ENCODE results near the gene CPEB3.
"Not testable (repeated sequence)": the region's sequence is repeated elsewhere in the genome, so short reads cannot be mapped to it uniquely, and the experiment has no call there.

The CPEB3 gene

DNA sequence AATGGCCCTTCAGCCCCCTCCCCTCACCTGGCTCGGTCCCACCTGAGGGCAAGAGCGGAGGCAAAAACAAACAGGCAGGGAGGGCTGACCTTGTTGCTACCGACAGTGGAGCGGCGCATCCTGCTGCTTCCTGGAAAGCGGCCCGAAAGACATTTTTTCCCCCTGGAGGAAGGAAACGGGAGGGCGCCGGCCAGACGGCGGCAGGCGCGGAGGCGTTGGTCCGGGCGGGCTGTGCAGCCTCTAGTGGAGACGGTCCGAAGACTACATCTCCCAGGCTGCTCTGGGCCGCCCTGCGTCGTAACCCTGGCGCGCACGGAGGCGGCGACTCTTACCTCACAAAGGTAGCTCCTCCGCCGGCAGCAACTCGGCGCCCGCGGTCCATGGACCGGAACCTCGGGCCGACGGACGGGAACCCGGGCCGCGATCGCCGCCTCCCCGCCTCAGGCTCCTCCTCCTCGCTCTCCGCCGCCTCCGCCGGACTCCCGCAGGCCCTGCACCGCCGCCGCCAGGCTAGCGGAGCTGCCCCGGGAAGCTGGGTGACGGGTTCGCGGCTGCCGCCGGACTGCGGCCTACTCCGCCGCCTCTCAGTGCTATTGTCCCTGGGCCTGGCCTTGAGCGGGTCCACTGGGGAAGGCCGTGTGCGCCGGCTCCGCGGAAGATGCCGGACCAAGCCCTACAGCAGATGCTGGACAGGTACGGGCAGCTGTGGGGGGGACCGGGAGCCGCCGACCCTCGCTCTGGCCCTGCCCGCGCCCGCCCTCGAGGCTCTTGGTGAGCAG, at the start of gene CPEB3, which contains the start of gene MARCHF5:
CPEB3 (minus strand) TSS at position 242 of the 779 bp plus-strand sequence. CDS start 50,728 bp downstream, outside the sequence.
MARCHF5 (plus strand) TSS at position 331 of the 779 bp plus-strand sequence; CDS start at position 659, 328 bp downstream.
- DNase-seq (ENCODE audit: low read depth in 2 of 2), result peak; percentile 76 to 81

DNA sequence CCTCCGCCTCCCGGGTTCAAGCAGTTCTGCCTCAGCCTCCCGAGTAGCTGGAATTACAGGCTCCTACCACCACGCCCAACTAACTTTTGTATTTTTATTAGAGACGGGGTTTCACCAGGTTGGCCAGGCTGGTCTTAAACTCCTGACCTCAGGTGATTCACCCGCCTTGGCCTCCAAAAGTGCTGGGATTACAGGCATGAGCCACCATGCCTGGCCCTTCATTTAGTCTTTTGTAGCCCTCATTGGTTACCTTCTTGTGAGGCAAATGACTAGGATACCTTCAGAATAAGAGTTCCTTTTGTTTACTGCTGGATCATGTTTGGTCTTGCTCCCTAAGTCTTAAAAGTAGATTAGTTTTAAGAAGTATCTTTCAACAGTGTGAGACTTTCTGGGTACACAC, 39.0 kb upstream of the CPEB3 start:
- not testable (repeated sequence) for DNase-seq (ENCODE audit: low read depth in 2 of 2)

- no peak for DNase-seq (ENCODE audit: low read depth in 2 of 2)
Observed at GRCh38 chr10:92328993-92329392, 38.1 kb upstream of the CPEB3 start.

- DNase-seq (ENCODE audit: low read depth in 2 of 2), result no peak
Observed at GRCh38 chr10:92327445-92328433, 36.9 kb upstream of the CPEB3 start.

DNA sequence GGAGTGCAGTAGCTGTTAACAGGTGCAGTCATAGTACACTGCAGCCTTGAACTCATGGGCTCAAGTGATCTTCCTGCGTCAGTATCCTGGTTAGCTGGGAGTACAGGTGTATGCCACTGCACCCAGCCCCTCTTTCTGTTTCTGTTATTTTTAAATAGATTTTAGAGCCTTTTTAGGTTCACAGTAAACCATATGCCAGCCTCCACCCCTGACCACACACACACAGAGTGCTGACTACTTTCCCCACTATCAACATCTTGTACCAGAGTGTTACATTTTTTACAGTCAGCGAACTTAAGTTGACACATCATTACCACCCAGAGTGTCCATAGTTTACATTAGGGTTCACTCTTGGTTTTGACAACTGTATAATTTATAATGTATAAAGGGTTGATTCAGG, 32.2 kb upstream of the CPEB3 start:
- DNase-seq (ENCODE audit: low read depth in 2 of 2), result no peak

GRCh38 chr10:92316610-92317009, 25.7 kb upstream of the CPEB3 start:
- no peak for DNase-seq (ENCODE audit: low read depth in 2 of 2)

DNA sequence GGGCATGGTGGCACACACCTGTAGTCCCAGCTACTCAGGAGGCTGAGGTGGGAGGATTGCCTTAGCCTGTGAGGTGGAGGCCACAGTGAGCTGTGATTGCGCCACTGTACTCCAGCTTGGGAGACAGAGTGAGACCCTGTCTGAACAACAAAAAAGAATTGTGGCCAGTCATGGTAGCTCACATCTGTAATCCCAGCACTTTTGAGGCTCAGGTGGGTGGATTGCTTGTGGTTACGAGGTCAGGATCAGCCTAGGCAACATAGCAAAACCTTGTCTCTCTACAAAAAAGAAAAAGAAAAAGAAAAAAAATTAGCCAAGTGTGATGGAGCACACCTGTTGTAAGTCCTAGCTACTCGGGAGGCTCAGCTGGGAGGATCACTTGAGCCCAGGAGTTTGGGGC, 22.9 kb upstream of the CPEB3 start:
- no peak for DNase-seq (ENCODE audit: low read depth in 2 of 2)

DNA sequence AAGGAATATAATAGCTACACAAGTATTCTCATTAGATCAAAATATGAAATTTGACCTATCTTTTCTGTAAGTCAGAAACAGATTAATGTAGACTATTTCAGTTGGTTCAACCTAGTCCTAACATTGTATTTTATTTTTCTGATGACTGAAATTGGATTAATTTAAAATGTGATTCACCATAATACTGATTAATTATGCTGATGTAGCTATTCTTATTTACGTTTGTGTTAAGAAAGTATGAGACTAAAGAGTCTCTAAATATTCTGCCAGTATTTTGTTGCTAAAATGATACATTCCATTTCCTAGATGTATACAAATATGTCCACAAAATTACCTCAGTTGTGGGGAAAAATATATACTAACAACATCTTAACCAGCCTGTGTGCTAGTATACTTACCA, 18.4 kb upstream of the CPEB3 start:
- no peak for DNase-seq (ENCODE audit: low read depth in 2 of 2)

GRCh38 chr10:92305133-92306072, 14.5 kb upstream of the CPEB3 start:
- DNase-seq (ENCODE audit: low read depth in 2 of 2), result no peak

DNA sequence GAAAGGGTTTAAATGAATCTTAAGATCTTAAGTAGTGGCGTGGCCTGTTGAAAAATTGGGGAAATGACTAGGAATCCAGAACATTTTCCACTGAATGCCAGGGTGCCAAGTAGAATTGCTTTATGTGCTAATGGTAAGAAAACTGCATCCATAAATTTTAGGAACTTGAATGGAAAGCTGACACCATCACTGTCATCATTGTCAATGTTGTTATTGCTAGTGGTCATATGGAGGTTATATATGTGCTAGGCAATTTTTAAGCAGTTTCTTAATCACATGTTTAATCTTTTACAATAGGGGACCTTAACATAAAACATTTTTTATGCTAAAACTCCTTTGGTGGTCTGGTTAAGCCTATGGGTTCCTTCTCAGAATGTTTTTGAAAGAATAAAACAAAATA, 13.2 kb upstream of the CPEB3 start:
- no peak for DNase-seq (ENCODE audit: low read depth in 2 of 2)

- no peak for DNase-seq (ENCODE audit: low read depth in 2 of 2)
Observed at GRCh38 chr10:92303096-92303495, 12.2 kb upstream of the CPEB3 start.

DNA sequence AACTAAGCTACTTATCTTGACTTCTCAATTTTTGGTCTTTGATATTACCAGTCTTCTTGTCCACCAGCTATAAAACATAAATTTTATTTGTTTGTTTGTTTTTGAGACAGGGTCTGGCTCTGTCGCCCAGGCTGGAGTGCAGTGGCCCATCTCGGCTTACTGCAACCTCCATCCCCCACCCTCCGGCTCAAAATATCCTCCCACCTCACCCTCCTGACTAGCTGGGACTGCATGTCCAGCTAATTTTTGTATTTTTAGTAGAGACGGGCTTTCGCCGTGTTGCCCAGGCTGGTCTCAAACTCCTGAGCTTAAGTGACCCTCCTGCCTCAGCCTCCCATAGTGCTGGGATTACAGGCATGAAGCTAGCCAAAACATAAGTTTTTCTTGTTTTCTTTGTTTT, 7.6 kb upstream of the CPEB3 start:
- no peak for DNase-seq (ENCODE audit: low read depth in 2 of 2)

DNA sequence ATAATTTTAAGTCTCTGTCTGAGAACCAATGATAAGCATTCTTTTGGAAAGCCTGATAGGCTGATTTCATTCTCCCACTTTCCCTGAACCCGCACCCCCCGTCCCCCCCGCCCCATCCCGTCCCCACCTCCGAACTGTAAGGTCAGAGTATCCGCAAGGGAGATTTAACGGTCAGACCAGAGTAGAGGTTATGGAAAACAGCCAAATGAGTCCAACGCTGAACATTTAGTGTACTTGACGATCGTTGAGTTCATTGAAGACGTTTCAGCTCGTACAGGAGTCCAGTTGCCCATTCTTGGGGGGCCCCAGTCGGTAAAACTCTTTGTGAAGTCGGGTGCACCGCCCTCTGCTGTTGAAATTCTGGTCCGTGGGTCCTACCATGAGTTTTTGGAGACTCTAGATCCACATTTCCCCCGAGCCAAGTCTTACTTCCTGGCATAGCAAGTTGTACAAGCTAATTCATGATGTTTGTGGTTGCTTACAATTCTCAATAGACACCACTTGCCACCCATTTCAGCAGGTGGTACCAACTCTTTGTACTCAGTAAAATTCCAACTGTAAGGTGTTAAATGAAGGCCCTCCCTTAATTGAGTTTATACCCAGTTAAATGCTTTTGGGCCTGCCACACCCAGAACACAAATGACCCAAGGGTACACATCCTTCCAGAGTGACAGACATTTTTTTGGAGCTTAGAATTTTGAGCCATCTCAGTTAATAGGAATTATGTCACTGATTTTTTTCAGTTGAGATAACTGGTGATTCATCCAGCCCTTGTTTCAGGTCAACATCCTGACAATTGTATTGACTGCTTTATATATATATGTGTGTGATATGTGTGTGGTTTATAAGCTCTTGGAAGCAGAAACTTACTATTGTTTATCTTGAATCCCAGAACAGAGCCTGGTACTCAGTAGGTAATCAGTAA, 1.3 kb upstream of the CPEB3 start:
- DNase-seq (ENCODE audit: low read depth in 2 of 2), result no peak

GRCh38 chr10:92291616-92291865, 663 bp upstream of the CPEB3 start:
- DNase-seq (ENCODE audit: low read depth in 2 of 2), result no peak

- no peak for DNase-seq (ENCODE audit: low read depth in 2 of 2)
Observed at GRCh38 chr10:92290076-92290836, 622 bp downstream of the CPEB3 start.

GRCh38 chr10:92284112-92284704, 6.7 kb downstream of the CPEB3 start:
- no peak for DNase-seq (ENCODE audit: low read depth in 2 of 2)

- no peak for DNase-seq (ENCODE audit: low read depth in 2 of 2)
Observed at GRCh38 chr10:92278996-92279696, 11.7 kb downstream of the CPEB3 start.

DNA sequence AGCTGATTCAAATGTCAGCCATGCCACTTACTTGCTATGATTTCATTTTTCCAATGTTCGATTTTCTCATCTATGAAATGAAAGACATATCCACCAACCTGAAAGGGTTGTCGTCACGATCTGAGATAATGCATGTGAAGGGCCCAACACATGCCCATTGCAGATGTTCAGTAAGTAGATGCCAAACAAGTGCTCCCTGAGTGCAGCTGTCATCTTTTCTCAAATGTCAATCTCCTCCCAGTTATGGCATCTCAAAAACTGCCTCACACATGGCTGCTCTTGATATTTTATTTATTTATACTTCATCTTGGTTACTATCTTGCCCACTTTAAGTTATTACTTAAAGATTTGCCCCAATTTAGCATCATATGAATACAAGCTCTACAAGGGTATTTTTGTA, 16.8 kb downstream of the CPEB3 start:
- no peak for DNase-seq (ENCODE audit: low read depth in 2 of 2)

- no peak for DNase-seq (ENCODE audit: low read depth in 2 of 2)
Observed at GRCh38 chr10:92268748-92269147, 22.1 kb downstream of the CPEB3 start.

Measured in stimulated activated CD8-positive, alpha-beta memory T cell treated with anti-CD3 and anti-CD28 coated beads, Interleukin-2, amount 100 ng/mL, for 1 hour (primary cell).